ENCODE results near the gene BTBD1.
A peak's percentile ranks its signal among the peaks of the same experiment; 100 is the strongest.

The BTBD1 gene

DNA sequence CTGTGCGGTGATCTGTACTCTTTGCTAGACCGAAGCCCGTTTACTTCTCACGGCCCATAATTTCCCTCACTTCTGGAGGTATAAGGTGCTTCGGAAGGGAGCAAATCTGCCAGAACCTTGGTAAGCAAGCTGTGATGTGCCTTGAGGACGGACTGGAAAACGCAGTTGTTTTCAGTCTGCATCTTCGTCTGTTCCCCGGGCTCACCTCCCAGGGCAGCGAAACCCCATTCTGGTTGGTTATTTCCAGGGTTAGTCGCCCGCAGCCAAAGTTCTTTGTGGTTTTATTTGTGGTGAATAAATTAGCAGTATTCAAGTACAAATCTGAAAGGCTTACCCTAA lies 80.6 kb downstream of the BTBD1 start:
- DNase-seq: peak in 3 of 6 experiments; percentile 8 to 37 (median 10)

DNA sequence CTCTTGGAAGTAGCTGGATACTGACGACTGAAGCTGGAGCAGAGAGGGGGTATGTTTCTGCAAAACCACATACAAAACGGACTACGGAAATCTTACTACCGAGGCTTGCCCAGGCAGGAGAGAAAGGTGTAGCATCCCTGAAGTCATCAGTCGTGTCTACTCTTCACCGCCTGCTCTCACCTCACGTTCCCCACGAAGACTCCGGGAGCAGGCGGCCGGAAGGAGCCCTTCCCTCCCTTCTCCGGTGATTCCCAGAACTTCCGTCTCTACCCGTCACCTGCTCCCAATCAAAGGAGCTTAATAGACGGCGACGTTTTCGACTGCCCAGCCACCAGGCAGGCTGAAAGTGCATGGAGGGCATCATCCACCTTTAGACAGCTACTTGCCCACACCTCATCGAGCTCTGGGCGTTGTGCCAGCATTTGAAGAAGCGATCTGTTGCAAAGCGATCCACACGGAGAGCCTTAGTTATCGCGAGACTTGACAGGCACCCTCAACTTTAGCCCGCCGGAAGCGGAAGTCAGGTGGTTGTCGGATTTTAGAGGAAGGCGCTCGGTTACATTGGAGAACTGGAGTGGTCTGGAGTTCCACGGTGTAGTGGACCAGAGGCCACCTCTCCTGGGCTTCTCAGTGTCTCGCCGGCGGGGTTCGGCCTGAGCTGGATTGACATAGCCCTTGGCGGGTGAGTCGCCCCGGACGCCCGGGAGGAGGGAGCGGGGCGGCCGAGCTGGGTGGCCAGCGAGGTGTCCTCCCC lies 81.2 kb downstream of the BTBD1 start, which contains the start of gene RAMAC:
TSS of gene RAMAC (plus strand) at position 523 of the 754 bp plus-strand sequence. CDS start 2,809 bp downstream, outside the sequence.
- DNase-seq: peak; percentile 83 to 94 (median 92)

DNA sequence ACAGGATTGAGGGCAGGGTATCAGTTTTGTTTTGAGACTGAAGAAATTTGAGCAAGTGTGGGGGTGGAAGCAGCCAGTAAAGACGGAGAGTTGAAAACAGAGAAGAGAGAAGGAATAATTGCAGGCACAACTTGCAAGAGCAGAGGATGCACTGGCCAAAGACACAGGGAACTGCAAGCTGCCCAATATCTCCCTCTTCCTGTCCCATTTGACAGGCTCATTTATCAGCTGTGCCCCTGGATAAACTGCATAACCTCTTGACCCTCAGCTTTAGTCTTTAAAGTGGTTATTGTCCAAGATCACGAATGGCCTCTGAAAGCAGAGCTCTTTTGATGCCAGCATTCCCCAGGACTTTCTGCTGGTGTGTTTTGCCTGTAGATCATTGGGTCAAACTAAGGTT lies 86.1 kb downstream of the BTBD1 start:
- no peak for DNase-seq

DNA sequence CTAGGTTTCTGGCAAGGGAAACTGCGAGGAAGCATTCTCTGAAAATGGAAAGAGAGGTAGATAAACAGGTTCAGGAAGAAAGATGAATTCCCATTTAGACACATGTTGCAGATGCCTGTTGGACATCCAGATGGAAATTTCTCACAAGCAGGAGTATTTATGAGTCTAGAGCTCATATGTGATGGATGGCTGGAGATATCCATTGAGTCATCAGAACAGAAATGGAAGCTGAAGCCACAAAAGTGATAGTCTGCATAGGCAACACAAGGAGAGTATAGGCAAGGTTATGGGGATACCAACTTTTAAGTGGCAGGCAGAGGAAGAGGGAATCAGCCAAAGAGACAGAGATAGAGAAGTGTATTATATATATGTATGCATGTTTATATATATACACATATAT lies 87.3 kb downstream of the BTBD1 start:
- DNase-seq: no peak

DNA sequence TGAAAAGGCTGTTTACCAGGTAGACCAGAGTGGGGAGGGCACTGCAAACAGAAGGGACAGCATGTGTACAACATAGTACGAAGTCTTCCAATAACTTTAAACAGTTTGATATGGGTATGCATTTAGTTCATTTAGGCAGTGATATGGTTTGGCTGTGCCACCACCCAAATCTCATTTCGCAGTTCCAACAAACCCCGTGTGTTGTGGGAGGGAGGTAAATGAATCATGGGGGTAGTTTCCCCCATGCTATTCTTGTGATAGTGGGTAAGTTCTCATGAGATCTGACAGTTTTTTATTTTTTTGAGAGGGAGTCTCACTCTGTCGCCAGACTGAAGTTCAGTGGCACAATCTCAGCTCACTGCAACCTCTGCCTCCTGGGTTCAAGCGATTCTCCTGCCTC lies 88.6 kb downstream of the BTBD1 start:
- DNase-seq: no peak

DNA sequence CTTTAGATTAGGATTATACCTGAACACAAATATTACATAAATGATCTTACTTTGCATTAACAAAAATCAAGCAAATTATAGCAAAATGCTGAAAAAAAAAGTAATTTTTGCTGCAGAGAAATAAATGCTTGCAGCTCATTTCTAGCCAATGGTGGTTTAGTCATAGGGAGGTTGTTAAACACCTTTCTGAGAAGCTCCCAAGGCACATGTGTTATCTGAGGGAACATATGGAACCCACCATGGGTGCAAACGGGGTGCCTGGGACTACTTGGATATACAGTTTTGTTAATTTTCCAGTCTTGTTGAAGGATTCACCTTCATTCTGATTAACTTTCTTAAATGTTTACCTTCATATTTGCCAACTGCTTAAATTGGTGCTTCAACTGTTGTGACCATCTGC lies 90.0 kb downstream of the BTBD1 start:
- DNase-seq: no peak

DNA sequence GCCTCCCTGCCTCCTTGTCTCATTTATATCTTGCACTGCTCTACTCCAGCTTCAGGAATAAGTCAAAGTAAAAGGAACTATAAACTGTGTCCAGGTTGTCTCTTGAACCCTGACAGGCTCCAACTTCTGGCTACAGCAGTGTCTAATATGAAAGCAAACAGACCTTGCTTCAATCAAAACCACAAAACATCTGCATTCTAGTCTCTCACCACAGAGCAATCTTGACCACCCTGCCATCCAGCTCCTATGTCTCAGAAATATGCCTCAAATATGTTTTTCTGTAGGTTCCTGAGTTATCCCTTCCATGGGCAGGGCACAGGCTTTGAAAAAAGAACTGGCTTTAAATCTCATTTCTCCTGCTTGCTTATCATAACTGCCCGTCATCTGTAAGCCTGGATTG lies 94.1 kb downstream of the BTBD1 start:
- DNase-seq: no peak

DNA sequence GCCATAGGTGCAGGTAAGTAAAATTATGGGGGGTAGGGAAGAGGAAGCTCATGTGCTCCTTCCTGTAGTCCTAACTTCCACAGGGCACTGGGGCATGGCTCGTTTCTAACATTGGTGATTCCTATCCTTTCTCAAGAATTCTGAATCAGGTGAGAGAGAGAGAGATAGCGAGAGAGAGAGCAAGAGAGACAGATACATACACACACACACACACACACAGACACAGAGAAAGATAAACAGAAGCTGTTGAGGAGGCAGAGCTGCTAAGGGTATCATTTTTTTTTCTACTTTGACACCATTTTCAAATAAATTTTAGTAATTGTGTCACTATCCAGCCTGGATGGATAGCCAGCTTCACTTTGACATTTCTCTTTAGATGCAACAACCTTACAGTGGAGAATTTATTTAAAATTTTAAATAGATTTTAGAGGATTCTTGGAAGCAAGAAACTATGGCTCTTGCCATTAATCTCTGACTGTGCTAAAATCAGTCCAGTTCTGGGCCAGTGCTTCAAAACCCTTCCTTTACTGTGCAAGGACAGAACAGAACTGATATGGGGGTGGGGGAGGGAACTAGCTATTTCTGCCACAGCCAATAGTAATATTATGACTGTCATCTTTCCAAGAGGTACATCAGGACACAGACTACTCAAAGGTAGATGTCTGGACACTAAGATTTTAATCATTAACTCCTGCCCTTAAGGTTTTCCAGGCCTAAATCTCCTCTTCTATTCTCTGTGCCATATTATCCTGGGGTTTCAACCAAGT lies 95.7 kb downstream of the BTBD1 start:
- no peak for DNase-seq

DNA sequence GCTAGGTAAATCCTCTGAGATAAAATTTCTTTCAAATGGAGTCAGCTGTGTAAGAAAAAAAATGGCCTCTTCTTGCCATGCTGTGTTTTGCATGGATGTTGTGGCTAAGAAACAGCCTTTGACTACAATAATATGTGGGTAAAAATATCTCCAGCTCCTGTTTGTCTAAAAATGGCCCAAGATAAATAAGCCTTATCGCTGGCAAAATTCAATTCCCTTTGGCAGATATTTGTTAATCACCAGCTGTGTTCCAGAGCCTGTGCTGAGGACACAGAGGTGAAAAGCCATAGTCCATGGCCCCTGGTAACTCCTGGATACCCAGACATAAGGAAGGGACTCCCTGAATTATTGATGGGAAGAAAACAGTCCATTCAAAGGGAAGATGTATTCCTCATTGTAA lies 96.4 kb downstream of the BTBD1 start:
- DNase-seq: no peak

DNA sequence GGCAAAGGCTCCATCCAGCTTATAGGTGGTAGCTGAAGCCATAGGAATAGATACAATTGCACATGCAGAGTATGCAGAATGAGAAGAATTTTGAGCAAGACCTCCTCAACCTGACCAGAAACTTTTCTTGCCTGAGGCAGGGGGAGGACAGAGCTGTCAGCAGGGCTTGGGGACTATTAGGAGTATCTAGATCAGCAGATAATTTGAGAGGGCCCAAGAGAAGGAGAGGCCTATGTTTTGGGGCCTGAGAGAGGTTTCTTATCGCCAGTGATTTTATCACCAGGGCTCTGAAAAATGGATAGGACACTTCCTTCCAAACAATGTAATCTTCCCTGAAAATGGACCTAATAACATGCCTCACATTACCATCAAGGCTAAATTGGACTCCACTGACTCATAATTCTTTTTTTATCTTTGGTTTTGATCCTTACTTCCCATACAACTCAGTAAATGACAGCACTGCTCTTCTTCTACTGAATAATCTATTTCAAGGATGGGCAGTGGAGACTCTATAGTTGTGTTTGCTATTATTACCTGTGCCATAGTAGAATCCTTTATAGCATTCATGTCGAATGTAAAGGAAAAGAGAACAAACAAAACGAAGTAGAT lies 96.9 kb downstream of the BTBD1 start:
- no peak for DNase-seq

DNA sequence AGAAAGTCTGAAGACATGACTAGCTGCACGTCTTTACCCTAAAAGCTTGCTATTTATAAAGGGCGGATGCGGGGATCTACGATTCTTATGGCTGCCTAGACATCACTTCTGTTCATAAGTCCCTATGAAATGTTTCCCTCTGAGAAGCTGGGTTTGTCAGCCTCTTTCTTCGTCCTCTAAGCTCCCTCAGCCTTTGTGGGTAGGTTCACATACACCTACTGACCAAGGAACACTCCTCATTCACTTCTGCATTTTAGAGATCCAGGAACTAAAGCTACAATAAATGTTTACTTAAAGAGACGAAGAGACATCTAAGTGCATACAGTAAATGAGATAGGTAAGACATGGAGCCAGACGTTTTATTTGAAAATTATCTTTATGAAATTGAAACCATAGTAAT lies 97.7 kb downstream of the BTBD1 start:
- no peak for DNase-seq

DNA sequence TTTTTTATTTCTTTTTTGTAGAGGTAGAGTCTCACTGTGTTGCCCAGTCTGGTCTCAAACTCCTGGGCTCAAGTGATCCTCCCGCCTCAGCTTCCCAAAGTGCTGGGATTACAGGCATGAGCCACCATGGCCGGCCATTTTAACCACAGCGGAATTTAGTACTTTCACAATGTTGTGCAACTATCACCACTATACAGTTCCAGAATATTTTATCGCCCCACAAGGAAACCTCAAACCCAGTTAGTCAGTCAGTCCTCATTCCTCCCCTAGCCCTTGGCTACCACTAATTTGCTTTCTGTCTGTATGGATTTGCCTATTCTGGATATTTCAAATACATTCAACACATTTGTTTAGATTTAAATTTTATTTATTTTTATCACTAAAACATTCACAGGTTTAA lies 99.0 kb downstream of the BTBD1 start:
- DNase-seq: no peak

DNA sequence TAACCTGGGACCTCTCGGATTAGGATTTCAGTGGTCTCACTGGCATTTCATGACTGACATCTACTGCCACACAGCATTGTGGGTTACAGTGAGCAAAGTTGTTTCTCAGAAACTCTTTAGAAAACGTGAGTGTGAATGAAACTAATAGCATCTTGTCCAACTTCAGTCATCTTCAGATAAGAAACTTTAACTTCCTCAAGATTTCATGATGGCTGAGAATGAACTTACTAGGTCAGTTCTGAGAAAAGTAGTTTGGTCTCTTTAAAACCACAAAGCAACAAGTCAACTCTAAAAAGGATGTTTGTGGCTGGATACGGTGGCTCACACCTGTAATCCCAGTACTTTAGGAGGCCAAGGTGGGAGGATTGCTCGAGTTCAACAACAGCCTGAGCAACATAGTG lies 100.4 kb downstream of the BTBD1 start:
- no peak for DNase-seq
